Measurements from ENCODE around the gene DOK5.

Gene DOK5

GRCh38 chr20:54650052-54650719, 174.8 kb downstream of the DOK5 start:
- H3K27ac ChIP-seq = peak overlapping the region; percentile 62
- TF ChIP-seq CTCF (conservative IDR thresholded peaks at IDR 0.05) = no peak

GRCh38 chr20:54651252-54651651, 175.9 kb downstream of the DOK5 start:
- no peak for TF ChIP-seq CTCF (conservative IDR thresholded peaks at IDR 0.05)
- H3K27ac ChIP-seq = peak overlapping the region; percentile 62

GRCh38 chr20:54654450-54654849, 179.1 kb downstream of the DOK5 start:
- no peak for TF ChIP-seq CTCF (conservative IDR thresholded peaks at IDR 0.05)
- H3K27ac ChIP-seq = no peak overlapping the region

GRCh38 chr20:54657268-54657826, 182.0 kb downstream of the DOK5 start:
- TF ChIP-seq CTCF (conservative IDR thresholded peaks at IDR 0.05) = no peak
- H3K27ac ChIP-seq = no peak overlapping the region

- H3K27ac ChIP-seq = no peak overlapping the region
- TF ChIP-seq CTCF (conservative IDR thresholded peaks at IDR 0.05) = no peak
Measured at GRCh38 chr20:54658525-54658924, 183.1 kb downstream of the DOK5 start.

GRCh38 chr20:54661265-54661664, 185.9 kb downstream of the DOK5 start:
- no peak overlapping the region for H3K27ac ChIP-seq
- no peak for TF ChIP-seq CTCF (conservative IDR thresholded peaks at IDR 0.05)

- no peak overlapping the region for H3K27ac ChIP-seq
- no peak for TF ChIP-seq CTCF (conservative IDR thresholded peaks at IDR 0.05)
Measured at GRCh38 chr20:54661880-54662465, 186.6 kb downstream of the DOK5 start.
